HG02884 (cell line): Measurements from ENCODE around the gene SIRT7.

Experiments
- ATAC-seq: cut with Tn5 transposase; IDR thresholded peaks from one replicate; pipeline ENCODE4 v1.9.1; 2021; ENCODE audit warnings: mild to moderate bottlenecking, moderate library complexity; ENCODE audit not compliant: unreplicated experiment

The SIRT7 gene

DNA sequence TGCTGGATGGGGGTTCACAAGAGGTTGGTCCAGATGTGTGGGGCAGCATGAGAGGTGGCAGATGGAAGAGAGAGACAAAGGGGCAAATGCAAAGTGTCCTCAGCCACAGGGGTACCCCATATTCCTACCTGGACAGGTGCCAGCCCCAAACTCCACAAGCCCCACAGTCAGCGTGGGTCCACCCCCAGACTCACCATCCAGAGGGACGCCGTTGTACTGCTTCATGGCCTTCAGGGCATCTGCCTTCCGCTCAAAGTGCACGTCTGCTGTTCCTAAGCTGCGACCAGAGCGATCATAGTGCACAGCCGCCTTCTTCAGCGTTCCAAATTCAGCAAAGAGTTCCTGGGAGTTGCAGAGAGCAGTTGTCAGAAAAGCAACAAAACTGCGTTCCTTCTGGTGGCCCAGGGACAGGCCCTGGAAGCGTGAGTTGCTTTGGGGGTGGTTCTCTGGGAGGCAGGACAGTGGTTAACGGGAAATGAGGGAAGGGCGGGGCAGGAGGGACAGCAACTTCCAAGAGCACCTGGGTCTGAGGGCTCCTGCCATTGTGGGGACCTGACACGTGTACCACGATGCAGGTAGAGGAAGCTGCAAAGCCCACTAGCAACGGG, 28.9 kb downstream of the SIRT7 start:
- no peak for ATAC-seq

DNA sequence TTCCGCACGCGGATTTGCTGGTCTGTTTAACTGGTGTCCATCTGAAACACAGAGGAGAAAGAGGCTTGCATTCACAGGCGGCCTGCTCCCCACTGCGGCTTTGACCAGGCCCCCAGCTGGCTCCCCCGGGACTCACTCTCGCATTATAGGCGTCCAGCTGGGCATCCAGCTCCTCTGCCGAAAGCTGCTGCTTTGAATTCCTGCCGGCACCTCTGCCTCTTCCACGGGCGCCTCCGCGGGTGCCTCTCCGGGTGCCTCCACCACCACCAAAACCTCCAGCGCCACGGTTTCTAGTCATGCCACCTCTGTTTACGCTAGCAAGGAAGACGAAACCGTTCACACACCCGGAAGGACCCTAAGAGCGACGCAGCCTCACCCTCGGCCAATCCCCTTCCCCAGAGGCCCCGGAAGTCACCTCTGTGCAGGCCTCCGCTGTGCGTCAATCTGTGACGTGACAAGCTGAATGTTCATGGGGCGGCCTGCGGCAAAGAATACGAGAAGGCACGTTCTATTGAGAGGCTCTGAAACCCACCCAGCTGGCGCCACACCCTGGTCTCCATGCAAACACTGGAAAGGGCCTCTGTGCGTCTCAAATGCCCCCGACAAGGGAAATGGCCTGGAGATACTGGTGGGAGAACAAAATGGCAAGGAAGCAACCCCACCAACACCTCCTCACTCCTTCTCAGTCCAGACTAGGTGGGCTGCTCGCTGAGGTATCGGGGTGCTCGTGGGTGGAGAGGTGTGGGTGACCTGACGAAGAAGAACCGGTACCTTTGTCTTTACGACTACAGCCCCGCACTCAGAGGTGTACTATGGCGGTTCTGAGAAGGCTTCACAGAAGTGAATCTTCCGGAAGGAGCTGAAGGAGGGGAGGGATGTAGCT, 29.6 kb downstream of the SIRT7 start:
- ATAC-seq = no peak

DNA sequence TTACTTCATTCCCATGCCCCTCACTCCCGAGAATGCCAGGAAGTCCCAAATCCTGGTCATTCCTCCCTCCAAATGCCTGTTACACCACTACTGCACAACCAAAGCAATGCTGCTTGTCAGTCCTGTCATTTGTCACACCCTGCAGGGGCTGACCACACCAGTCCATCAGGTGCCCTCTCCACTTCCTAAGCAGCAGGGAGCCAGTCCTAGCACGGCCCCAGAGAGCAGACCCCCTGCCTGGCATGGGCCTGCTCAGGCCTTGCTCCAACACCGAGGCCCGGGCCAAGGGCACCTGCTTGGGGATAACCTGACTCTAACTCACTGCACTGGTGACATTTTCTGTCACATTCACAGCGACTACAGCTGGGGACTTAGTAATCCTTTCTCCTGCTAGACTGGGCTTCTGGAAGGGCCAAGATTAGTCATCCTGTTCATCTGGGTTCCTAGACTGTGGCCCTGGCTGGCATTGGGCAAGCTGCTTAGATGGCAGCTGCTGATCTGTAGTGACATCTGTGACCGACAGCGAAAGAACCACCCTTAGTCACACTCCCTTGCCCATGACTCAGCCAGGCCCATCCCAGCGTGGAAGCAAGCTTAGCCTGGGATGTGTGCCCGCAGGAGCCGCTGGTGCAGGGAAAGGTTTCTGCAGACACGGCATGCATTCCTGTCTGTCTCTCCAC, 32.0 kb downstream of the SIRT7 start:
- no peak for ATAC-seq

DNA sequence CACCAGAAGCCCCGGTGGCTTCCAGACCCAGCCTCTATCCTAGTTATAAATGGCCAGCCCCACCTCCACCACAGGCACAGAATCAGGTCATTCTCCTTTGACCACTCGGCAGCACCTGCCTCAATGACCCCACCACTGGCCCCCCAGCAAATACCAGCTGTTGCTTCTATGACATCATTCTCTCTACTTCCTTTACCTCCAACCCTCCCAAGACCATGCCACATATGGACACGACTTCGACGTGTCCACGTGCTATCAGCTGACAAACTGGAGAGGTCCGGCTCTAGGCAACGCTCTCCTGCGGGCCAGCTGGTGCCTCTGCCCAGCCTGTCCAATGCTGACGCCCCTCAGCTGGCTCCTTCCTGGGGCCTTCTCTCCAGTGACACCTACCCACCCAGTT, 32.5 kb downstream of the SIRT7 start:
- ATAC-seq = no peak

DNA sequence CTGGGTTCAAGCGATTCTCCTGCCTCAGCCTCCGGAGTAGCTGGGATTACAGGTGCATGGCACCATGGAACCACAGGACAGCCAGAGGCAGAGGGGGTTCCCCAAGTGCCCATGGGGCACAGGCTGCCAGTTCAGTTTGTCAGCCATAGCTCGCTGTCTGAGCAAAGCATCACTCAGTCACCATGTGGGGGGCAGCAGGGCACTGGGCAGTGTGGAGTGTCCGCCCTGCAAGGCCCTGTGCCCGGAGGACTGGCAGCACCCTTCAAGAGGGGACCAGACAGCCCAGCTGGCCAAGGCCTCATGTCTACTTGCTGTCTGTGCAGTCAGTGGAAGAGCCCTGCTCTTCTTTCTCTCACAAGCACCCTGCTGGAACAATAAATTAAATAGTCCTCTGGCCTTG, 33.0 kb downstream of the SIRT7 start:
- no peak for ATAC-seq

DNA sequence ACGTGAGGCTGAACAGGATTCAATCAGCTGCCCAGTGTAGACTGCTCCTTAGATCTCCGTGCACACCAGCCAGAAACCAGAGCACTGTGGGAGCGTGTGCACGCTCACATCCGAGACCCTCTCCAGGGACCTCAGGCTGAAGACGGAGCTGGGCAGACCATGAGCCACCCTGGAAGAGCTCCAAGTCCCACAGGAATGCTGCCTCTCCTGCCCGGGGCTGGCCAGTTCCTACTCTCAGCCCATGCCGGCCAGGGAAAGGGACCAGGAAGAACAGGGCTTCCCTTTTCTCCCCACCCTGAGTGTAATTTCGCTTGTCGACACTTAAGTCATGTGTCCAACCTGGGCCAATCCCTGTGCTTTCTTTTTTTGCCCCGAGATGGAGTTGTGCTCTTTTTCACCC, 33.5 kb downstream of the SIRT7 start:
- no peak for ATAC-seq

DNA sequence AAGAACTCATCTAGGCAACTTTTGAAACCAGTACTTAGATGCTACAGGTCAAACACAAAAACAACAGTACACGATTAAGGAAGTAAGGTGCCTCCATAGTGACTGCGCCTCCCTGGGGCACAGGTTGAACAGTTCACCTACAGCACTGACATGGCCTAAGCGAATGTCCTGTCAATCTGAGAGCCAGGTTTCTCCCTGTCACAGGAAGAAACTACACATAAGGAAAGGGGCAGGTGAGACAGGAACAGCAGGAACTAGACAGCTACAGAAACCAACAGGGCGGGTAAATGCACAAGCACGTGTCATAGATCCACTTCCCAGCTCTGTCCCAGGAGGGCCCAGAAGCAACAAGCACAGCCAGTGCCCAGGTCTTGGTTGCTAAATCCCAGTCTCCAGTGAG, 38.9 kb downstream of the SIRT7 start:
- no peak for ATAC-seq

DNA sequence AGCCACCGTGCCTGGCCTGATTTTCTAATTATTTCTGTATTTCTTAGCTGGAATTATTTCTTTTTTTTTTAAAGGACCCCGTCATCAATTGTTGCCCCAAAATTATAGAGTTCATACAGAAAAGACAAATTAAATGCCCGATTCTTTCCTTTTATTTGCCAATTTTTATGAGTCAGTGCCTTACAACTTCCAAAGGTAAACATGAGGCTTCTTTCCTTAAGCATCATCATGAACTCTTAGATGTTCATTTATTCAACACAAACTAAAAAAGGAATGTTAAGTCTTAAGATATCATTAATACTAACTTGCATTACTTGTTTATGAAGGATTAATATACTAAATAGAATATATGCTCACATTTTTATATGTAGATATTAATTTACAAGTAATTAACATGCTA, 39.7 kb downstream of the SIRT7 start:
- ATAC-seq = no peak

DNA sequence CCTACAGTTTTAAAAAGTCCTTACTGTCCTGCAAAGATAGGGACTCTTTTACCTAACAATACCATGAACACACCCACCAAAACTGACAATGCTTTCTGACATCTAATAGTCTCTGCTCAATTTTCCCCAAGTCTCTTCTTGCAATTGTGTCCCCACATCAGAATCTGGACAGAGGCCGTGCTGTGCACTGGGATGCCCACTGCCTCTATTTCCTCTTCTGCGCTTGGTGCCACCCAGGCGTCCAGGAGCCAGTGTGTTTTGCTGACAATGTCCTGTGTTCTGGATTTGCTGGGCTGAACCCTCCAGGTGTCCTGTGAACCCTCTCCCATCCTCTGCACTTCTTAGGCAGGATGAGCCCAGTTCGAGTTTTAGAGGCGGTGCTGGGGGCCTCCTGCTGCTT, 40.4 kb downstream of the SIRT7 start:
- no peak for ATAC-seq

DNA sequence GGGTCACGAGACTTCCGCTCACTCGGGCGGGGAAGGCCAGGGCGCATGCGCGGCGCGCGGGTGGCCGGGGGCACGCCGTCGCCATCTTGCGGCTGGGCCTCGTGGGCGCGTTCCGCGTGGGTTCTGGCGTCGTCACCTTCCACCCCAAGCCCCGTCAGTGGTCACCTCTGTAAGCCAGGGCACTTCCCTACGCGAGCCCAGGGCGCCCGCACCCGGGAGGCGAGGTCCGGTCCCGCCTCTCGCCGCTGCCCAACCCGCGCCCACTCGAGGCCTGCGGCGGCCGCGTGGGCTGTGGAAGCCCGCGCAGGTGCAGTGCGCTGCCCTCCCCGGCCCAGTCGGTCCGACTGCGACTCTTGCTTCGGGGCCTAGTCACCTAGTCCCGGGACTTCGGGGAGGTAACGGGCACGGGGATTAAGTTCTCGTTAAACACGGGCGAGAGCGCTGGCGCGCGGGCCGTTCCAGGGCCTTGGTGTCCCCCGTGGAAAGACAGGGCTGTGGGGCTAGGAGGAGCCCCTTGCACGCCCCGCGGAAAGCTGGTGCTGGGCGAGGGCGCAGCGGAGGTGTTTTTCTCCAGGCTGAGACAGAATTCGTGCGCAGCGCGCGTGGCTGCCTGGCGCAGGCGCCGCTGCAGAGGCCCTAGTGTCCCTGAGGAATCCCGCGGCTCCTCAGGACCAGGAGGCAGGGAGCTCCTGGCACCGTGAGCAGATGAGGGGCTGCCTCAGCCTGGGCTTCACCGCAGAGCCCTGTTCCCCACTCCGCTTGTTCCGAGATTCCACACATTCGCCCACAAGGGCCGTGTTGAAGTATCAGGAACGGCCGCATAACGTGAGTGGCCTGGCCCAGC, 46.4 kb downstream of the SIRT7 start:
- no peak for ATAC-seq

DNA sequence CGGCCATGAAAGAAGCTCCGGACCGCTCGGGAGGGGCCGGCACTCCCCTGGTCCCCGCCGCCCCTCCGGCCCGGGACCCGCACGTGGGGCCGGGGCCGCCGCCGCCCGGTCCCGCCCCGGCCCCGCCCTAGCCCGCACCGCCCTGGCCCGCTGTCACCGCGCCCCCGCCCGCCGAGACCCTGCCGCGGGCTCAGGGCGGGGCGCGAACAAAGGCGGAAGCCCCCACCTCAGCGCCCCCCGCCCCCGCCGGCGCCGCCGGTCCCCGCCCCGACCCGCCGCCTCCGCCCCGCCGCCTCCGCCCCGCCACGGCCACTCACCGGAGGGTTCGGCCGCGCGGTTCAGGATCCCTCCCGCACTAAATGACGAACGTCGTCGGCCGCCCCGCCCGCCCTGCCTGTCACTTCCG, 47.0 kb downstream of the SIRT7 start, which contains the start of gene ARHGDIA:
Gene ARHGDIA (minus strand): TSS at position 357 of the 406 bp plus-strand sequence. CDS start 1,407 bp downstream, outside the sequence.
- ATAC-seq = no peak

DNA sequence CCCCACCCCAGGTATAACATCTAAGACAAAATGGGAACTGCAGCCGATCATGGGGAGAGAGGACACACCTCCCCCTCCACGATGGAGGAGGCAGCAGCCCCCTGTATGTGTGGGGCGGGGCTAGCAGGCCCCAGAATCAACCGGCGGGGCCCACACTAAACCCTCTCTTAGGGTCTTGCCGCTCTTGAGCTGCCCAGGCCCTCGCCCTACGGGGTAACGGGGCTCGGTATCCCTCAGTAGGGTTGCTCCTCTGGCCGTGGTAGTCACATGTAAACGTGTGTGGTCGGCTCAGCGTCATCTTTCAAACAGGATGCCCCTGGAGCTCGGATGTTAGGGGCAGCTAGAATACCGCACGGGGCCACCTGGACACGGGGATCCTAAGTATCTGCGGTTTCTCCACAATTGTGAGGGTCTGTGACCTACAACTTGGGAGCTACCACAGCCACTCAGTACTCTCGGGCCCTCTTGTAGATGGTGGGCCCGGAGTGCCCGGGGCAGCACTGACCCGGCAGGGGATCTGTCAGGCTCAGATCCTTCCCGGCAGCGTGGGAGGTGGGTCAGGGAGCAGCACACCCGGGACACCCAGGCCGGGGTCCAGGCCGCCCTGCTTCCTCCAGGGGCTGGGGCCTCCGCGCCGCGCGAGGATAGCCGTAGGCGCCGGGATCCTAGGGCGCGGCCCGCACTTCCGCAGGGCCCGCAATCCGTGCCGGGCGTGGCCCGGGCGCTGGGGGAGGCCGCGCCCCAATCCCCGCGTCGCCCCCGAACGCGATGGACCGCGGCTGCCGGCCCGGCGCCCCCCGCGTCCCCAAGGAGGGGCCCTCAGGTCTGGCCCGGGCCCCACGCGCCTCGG, 47.6 kb downstream of the SIRT7 start:
- ATAC-seq = no peak

DNA sequence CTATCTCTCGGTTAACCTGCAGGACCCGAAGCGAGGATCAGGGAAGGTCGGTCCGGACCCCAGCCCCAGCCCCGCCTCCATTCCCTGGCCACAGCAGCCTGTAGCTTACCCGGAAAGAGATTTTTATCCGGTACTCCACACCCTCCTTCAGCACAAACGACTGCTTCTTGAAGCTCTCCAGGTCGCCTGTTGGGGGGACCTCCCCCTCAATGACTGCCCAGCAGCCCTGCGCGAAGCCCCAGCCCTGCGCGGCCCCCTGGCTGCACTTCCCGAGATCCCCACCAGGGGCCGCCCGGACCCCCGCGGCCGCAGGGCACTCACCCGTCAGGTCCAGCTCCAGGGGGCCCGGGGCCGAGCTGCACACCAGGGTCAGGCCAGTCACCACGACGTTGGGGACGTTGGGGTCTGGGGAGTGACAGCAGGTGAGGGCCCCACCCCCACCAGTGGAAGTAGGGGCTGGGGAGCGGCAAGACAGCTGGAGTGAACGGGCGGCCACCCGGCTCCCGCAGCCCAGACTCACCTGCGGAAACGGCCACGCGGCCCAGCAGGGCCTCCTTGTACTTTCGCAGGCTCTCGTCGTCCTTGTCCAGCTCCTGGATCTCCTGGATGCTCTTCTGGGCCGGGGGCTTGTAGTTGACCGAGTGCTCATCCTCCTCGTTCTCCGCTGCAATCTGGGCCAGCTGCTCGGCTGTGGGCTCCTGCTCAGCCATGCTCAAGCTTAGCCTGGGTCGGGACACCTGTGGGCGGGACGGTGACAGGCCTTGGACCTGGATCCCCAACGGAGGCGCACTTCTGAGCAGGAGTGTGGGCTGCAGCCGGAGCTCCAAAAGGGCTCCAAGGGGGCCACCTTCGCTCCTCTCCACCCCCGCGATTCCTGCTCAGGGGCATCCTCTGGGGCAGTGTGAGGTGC, 48.5 kb downstream of the SIRT7 start:
- no peak for ATAC-seq

DNA sequence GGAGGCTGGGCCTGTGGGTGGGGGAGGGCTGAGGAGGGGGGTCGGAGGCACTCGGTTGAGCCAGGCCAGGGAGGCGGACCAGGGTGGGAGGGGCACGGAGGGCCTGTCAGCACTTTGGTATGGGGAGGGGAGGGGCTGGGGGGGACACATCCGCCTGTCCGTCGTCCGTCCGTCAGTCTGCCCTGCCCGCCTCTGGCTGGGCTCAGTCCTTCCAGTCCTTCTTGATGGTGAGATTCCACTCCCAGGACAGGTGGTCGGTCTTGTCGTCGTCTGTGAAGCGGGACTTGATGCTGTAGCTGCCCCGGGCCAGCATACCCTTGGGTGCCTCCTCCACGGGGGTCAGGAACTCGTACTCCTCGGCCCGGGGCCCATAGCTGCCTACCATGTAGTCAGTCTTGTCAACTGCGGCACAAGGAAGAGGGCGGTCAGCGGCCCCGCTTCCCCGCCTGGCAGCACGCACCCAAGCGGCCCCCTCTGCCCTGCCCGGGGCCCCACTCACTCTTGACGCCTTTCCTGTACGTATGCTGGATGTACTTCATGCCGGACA, 49.2 kb downstream of the SIRT7 start:
- ATAC-seq = no peak

DNA sequence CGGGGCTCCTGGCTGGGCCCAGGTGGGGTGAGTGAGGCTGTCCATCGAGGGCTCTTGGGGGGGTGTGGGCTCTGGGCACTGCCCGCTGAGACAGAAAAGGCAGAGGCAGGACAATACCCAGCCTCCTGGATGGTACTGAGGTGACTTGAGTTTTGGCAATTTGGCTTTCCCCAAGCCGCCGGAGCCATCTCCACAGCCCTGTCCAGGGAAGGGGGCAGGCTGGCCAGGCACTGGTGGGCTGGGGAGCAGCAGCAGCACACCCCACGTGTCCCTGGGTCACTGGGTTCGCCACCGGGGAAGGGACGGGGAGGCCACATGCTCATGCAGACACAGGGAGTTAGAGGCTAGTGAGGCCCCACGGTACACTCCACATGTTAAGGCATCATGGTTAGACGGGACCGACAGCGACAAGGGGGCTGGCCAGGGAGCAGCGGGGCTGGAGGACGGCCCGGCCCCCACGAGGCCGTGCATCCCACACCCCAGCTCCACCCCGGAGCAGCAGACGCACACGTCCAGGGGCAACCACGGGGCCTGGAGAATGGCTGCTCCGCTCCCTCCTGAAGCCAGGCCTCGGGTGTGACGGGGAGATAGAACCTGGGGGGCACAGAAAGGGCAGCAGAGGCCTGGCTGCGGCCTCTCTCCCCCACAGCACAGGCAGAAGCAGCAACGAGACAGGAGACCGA, 49.8 kb downstream of the SIRT7 start:
- ATAC-seq = no peak

DNA sequence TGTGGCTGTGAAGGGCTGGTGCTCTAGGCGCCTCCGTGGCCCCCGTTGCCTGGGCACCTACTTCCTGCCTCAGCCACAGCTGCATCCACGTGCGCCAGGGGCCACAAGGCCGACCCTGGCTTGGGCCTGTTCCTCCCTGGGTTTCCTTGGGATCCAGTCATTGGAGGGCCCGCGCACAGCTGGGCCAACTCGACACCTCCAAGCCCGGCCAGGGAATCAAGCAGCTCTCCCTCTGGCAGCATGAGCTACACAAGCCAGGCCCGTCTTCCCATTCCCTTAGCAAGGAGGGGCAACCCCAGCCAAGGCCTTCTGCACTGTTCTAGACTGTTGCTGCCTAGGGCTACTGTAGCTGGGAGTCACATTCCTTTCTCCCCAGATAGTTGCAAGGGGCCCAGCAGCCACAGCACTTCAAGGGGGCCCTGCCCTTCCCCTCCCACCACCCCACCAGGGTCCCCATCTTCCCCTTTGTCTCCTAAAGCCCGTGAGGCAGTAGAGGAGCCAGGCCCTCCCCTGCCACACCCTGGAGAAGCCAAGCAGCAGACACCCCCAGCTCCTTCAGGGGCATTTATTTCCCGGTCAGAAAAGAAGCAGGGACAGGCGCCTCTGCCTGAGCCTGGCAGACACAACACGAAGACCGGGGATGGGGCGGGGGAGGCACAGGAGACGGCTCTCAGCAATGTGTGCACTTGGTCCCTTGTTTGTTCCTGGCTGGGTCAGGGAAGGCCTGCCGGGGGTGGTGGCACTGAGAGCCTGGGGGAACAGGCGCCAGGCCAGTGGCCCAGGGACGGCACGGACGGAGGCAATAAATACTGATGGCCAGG, 50.6 kb downstream of the SIRT7 start:
- ATAC-seq = no peak

DNA sequence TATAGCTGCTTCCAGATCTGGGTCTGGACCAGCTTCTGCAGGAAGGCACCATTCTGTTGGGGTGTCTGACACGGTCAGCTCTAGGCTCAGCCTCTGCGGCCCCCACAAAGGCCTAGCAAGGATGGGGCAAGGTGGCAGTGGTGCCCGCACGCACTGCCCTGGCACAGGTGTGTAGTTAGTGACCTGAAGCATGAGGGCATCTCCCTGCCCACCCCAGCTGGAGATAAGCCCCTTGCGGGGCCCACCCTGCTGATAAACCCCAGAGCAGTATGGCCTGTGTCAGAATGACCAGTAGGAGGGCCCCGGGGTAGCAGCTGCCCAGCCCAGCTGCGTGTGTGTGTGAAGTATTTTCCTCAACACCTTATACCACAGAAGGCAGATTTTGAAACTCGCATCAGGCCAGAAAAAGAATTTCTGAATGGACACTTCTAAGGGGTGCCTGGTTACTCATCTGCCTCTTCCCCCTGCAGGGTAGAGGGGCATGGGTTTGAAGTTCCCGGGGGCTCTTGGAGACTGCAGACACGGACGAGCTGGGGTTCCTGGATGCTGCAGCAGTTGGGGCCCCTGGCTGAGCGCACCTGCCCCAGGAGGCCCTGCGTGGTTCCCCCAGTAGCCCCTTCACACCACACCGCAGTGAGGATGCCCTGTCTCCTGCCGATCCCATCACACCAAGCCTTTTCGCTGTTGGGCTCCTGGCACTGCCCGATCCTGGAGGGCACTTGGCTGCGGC, 51.4 kb downstream of the SIRT7 start:
- no peak for ATAC-seq
